Measurements from ENCODE around the gene PCGF2. TPM values are rescaled to one million over a fixed set of nuclear protein-coding genes. Genes with fewer than 3 reads are reported as not detected.
A peak's percentile ranks its signal among the peaks of the same experiment; 100 is the strongest.

Gene PCGF2
- polyA plus RNA-seq, 3 donors: 0.60 TPM; not detected in 2

- no peak overlapping the region for H3K4me3 ChIP-seq (replicated peaks in 1 of 3; ENCODE audit: low read depth in 2 of 3, low read length in 3 of 3)
- H3K9ac ChIP-seq (ENCODE audit: insufficient read depth, low read length, poor library complexity, severe bottlenecking): no peak overlapping the region
- 73% methylated on average over 19 of the region's 22 CpGs for WGBS (ENCODE audit: insufficient coverage)
- H4K20me1 ChIP-seq (ENCODE audit: insufficient read depth, low read length): no peaks in the 10 kb centered on the region
- H2AFZ ChIP-seq (ENCODE audit: insufficient read depth, low read depth, low read length, poor library complexity, severe bottlenecking): no peak overlapping the region
- H3K4me1 Mint-ChIP-seq: peaks cover 14% of the 10 kb centered on the region
- H3K27ac Mint-ChIP-seq: no peak overlapping the region
- H3K36me3 Mint-ChIP-seq: peaks cover 3 to 5% of the 10 kb centered on the region in 2 donors
- no peak overlapping the region for H3K4me2 ChIP-seq (replicated peaks; ENCODE audit: extremely low read depth, low read length, poor library complexity, severe bottlenecking)
- H3K79me2 ChIP-seq (ENCODE audit: insufficient read depth, low read length): no peaks in the 10 kb centered on the region
- peaks cover 0 to 8% (median 2%) of the 10 kb centered on the region in 7 donors for H3K9me3 Mint-ChIP-seq
- TF ChIP-seq CTCF (IDR thresholded peaks at IDR 0.05): no peak
- H3K27ac ChIP-seq (ENCODE audit: low read depth in 1 of 2, low read length in 2 of 2): no peak overlapping the region
- H3K27me3 Mint-ChIP-seq (ENCODE audit: low read depth in 3 of 3): peaks cover 48 to 72% (median 48%) of the 10 kb centered on the region in 3 donors
- H3K27me3 ChIP-seq (ENCODE audit: control insufficient read depth in 2 of 2, insufficient read depth in 2 of 2, low read length in 2 of 2): peaks cover 11 to 28% of the 10 kb centered on the region in 2 donors
- no peaks in the 10 kb centered on the region for H3K9me3 ChIP-seq (replicated peaks in 1 of 2; ENCODE audit: control insufficient read depth in 1 of 2, insufficient read depth in 1 of 2, low read length in 2 of 2)
- no peak for DNase-seq
- H3K4me1 ChIP-seq (ENCODE audit: control insufficient read depth in 1 of 2, insufficient read depth in 2 of 2, low read length in 2 of 2): peaks cover 12 to 17% of the 10 kb centered on the region in 2 donors
- H3K36me3 ChIP-seq (replicated peaks in 1 of 2; ENCODE audit: control insufficient read depth in 1 of 2, insufficient read depth in 2 of 2, low read length in 2 of 2): no peaks in the 10 kb centered on the region
- no peak overlapping the region for H3K4me3 Mint-ChIP-seq
- intact Hi-C loops (cut with micrococcal nuclease): no loop called here
These were observed 5.5 kb downstream of the PCGF2 start for GRCh38 chr17:38742411-38743308.

GRCh38 chr17:38741921-38742410 lies 6.2 kb downstream of the PCGF2 start:
- Histone ChIP-seq H3K9me3 (replicated peaks in 1 of 2; ENCODE audit: control insufficient read depth in 1 of 2, insufficient read depth in 1 of 2, low read length in 2 of 2) (no peaks in the 10 kb centered on the region), H3K79me2 (ENCODE audit: insufficient read depth, low read length) (no peaks in the 10 kb centered on the region), H3K27me3 (ENCODE audit: control insufficient read depth in 2 of 2, insufficient read depth in 2 of 2, low read length in 2 of 2) (peaks cover 6 to 23% of the 10 kb centered on the region in 2 donors), H2AFZ (ENCODE audit: insufficient read depth, low read depth, low read length, poor library complexity, severe bottlenecking) (no peak overlapping the region), H4K20me1 (ENCODE audit: insufficient read depth, low read length) (no peaks in the 10 kb centered on the region), H3K4me2 (replicated peaks; ENCODE audit: extremely low read depth, low read length, poor library complexity, severe bottlenecking) (no peak overlapping the region), H3K36me3 (replicated peaks in 1 of 2; ENCODE audit: control insufficient read depth in 1 of 2, insufficient read depth in 2 of 2, low read length in 2 of 2) (no peaks in the 10 kb centered on the region), H3K9ac (ENCODE audit: insufficient read depth, low read length, poor library complexity, severe bottlenecking) (no peak overlapping the region), H3K4me1 (ENCODE audit: control insufficient read depth in 1 of 2, insufficient read depth in 2 of 2, low read length in 2 of 2) (peaks cover 6 to 10% of the 10 kb centered on the region in 2 donors), H3K4me3 (replicated peaks in 1 of 3; ENCODE audit: low read depth in 2 of 3, low read length in 3 of 3) (no peak overlapping the region), H3K27ac (ENCODE audit: low read depth in 1 of 2, low read length in 2 of 2) (no peak overlapping the region)
- Mint-ChIP-seq H3K4me1 (peaks cover 12% of the 10 kb centered on the region), H3K9me3 (peaks cover 0 to 7% (median 2%) of the 10 kb centered on the region in 7 donors), H3K27ac (peak overlapping the region in 1 of 7 donors; percentile 47), H3K4me3 (no peak overlapping the region), H3K36me3 (peaks cover 3 to 5% of the 10 kb centered on the region in 2 donors), H3K27me3 (ENCODE audit: low read depth in 3 of 3) (peaks cover 45 to 68% (median 46%) of the 10 kb centered on the region in 3 donors)
- intact Hi-C loops (cut with micrococcal nuclease): no loop called here
- no peak for DNase-seq
- no peak for TF ChIP-seq CTCF (IDR thresholded peaks at IDR 0.05)
- WGBS (ENCODE audit: insufficient coverage): 86% methylated on average over 5 of the region's 7 CpGs
